Endodermal cell (in vitro differentiated cells): ENCODE measurements around the gene TEKT3. TPM values are rescaled to one million over a fixed set of nuclear protein-coding genes. Genes with fewer than 3 reads are reported as not detected.

Source experiments
- DNase-seq: peaks from one replicate; pipeline ENCODE4 v3.0.0-alpha.2; 2017
- H3K27ac ChIP-seq: 2 replicates; pipeline ENCODE4 v1.5.1; 2013; ENCODE audit warnings: mild to moderate bottlenecking, low read depth, low read length, moderate library complexity
- H3K27me3 ChIP-seq: 2 replicates; pipeline ENCODE4 v1.6.1; 2013; ENCODE audit warnings: mild to moderate bottlenecking, low read length, moderate library complexity; ENCODE audit not compliant: insufficient read depth, control insufficient read depth, poor library complexity, severe bottlenecking
- H3K36me3 ChIP-seq: 2 replicates; pipeline ENCODE4 v1.7.0; 2013; ENCODE audit warnings: mild to moderate bottlenecking, low read length, moderate library complexity; ENCODE audit not compliant: control insufficient read depth, insufficient read depth
- H3K4me1 ChIP-seq: one replicate; pipeline ENCODE4 v1.7.0; 2013; ENCODE audit warnings: low read length; ENCODE audit not compliant: control insufficient read depth, insufficient read depth
- H3K4me3 ChIP-seq: 2 replicates; pipeline ENCODE4 v1.5.1; 2013; ENCODE audit warnings: mild to moderate bottlenecking, low read length, moderate library complexity
- H3K9ac ChIP-seq: 2 replicates; pipeline ENCODE4 v1.6.1; 2013; ENCODE audit warnings: mild to moderate bottlenecking, low read length, moderate library complexity; ENCODE audit not compliant: poor library complexity, severe bottlenecking; ENCODE audit errors: extremely low read depth
- H3K9me3 ChIP-seq: 2 replicates; pipeline ENCODE4 v1.6.1; 2013; ENCODE audit warnings: mild to moderate bottlenecking, low read length, moderate library complexity; ENCODE audit not compliant: control insufficient read depth
- H3K27ac Mint-ChIP-seq: 2 replicates; pipeline ENCODE4 v1.8.0; 2020; ENCODE audit warnings: mixed read lengths
- H3K27me3 Mint-ChIP-seq: 2 replicates; pipeline ENCODE4 v1.8.0; 2021; ENCODE audit warnings: mild to moderate bottlenecking, mixed read lengths; ENCODE audit not compliant: insufficient read depth
- H3K36me3 Mint-ChIP-seq: 2 replicates; pipeline ENCODE4 v1.8.0; 2020; ENCODE audit warnings: low read depth, mixed read lengths
- H3K4me1 Mint-ChIP-seq: 2 replicates; pipeline ENCODE4 v1.8.0; 2020; ENCODE audit warnings: mixed read lengths
- H3K4me3 Mint-ChIP-seq: 2 replicates; pipeline ENCODE4 v1.8.0; 2020; ENCODE audit warnings: mild to moderate bottlenecking, moderate library complexity, mixed read lengths
- H3K9me3 Mint-ChIP-seq: 2 replicates; pipeline ENCODE4 v1.8.0; 2020; ENCODE audit warnings: mild to moderate bottlenecking, mixed read lengths
- WGBS, 2 experiments: methylation state at CpG; one replicate each; pipeline versions ENCODE4 v1.1.5 to v1.1.7; 2013; ENCODE audit warnings: missing lambda C conversion rate in 2 of 2, mixed read lengths in 1 of 2; ENCODE audit not compliant: insufficient coverage in 1 of 2, insufficient read length in 1 of 2; 5-methylcytosine and 5-hydroxymethylcytosine counted together
- total RNA-seq, 2 donors: library from RNA; stranded (reverse); fragmentation: NEBNext Ultra II Directional in 1 of 2; extraction: Animal tissue kit (Norgen Biotek cat#: 25700) in 1 of 2; gene quantifications; 2 replicates in 1 of 2; 3 replicates in 1 of 2; pipeline ENCODE4 v1.2.1, GENCODE V29; 2021
- TF ChIP-seq, protein P1 (sequence below): fragments of 200-600 bp; sonication (generic); conservative IDR thresholded peaks from 2 replicates; pipeline ENCODE4 v1.5.0; 2021; ENCODE audit warnings: antibody characterized with exemption, mild to moderate bottlenecking

The TEKT3 gene
- total RNA-seq, 2 donors from 2014 or later, result 1.1 to 1.6 TPM

DNA sequence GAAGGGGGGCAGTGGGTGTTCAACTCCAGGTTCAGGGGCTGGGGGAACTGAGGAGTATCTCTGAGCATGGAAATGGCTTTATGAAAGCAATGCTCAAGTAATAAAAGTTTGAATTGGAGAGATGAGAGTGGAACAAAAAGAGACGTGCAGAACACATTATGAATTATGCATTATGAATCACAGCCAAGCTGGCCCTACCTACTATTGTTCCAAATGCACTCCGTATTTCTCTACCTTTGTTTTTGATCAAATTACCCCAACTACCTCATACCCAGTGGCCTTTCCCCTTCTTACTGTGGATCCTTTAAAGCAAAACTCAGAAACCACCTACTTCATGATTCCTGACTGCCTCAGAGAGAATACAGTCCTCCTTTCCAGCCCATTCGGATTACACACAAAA, 38.1 kb downstream of the TEKT3 start:
- no peak overlapping the region for H3K4me3 ChIP-seq
- no peaks in the 10 kb centered on the region for H3K36me3 Mint-ChIP-seq
- H3K36me3 ChIP-seq, result no peaks in the 10 kb centered on the region
- no peak overlapping the region for H3K27ac ChIP-seq
- 85 to 100% methylated on average over 2 to 3 of the region's 3 CpGs for WGBS, 2 experiments
- H3K27ac Mint-ChIP-seq, result no peak overlapping the region
- H3K4me1 ChIP-seq, result no peaks in the 10 kb centered on the region
- TF ChIP-seq, protein P1, sequence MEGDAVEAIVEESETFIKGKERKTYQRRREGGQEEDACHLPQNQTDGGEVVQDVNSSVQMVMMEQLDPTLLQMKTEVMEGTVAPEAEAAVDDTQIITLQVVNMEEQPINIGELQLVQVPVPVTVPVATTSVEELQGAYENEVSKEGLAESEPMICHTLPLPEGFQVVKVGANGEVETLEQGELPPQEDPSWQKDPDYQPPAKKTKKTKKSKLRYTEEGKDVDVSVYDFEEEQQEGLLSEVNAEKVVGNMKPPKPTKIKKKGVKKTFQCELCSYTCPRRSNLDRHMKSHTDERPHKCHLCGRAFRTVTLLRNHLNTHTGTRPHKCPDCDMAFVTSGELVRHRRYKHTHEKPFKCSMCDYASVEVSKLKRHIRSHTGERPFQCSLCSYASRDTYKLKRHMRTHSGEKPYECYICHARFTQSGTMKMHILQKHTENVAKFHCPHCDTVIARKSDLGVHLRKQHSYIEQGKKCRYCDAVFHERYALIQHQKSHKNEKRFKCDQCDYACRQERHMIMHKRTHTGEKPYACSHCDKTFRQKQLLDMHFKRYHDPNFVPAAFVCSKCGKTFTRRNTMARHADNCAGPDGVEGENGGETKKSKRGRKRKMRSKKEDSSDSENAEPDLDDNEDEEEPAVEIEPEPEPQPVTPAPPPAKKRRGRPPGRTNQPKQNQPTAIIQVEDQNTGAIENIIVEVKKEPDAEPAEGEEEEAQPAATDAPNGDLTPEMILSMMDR, result no peak
- no peaks in the 10 kb centered on the region for H3K27me3 ChIP-seq
- H3K4me1 Mint-ChIP-seq, result no peaks in the 10 kb centered on the region
- no peak overlapping the region for H3K4me3 Mint-ChIP-seq
- H3K9ac ChIP-seq, result no peak overlapping the region
- no peaks in the 10 kb centered on the region for H3K27me3 Mint-ChIP-seq
- H3K9me3 Mint-ChIP-seq, result no peaks in the 10 kb centered on the region
- no peak for DNase-seq
- H3K9me3 ChIP-seq, result no peaks in the 10 kb centered on the region

DNA sequence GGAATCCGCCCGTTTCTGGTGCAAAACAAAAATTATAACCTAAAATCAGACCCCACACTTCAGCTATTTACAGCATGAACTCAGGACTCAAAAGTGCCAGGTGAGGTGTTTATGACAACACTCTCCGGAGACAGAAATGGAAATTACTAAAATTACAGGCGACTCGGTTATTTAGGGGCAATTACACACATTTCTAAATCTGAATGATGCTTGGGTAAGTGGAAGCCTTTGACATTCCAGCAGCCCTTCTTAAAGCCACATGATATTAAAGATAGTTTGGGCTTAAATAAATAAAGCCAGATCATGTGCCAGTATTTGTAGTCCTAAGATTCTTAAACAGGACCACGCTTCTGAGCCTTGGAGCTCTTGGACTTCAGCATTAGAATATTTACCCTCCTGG, 39.6 kb downstream of the TEKT3 start:
- no peak overlapping the region for H3K4me3 Mint-ChIP-seq

DNA sequence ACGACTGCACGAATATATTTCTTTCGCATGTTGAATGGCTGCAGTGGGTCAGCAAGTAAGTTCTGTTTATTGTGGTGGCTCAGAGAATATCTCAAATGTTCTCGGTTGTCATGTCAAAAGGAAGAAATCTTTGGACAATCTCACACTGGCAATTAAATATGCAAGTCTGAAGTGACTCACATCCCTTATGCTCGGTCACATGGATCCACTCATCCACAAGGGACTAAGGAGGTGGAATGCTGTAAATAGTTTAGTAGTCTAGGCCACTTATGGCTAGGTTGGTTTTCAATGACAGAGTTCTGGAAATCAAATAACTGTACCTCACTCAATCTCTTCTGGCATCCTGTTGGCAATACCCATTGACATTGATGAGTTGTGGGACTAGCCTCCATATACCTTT, 43.2 kb downstream of the TEKT3 start:
- H3K9me3 ChIP-seq, result no peaks in the 10 kb centered on the region
- no peak overlapping the region for H3K27ac ChIP-seq
- Mint-ChIP-seq H3K9me3 (no peaks in the 10 kb centered on the region), H3K36me3 (no peaks in the 10 kb centered on the region), H3K27me3 (no peaks in the 10 kb centered on the region), H3K4me3 (no peak overlapping the region), H3K4me1 (no peaks in the 10 kb centered on the region), H3K27ac (no peak overlapping the region)
- no peaks in the 10 kb centered on the region for H3K4me1 ChIP-seq
- 92 to 98% methylated on average over 5 of the region's 5 CpGs for WGBS, 2 experiments
- H3K36me3 ChIP-seq, result no peaks in the 10 kb centered on the region
- H3K4me3 ChIP-seq, result no peak overlapping the region
- no peak for DNase-seq
- TF ChIP-seq, protein P1, result no peak
- H3K27me3 ChIP-seq, result no peaks in the 10 kb centered on the region
- H3K9ac ChIP-seq, result no peak overlapping the region

More for the DNA sequence above, 39.6 kb downstream of the TEKT3 start:
- Histone ChIP-seq H3K9me3 (no peaks in the 10 kb centered on the region), H3K4me1 (no peaks in the 10 kb centered on the region), H3K36me3 (no peaks in the 10 kb centered on the region), H3K9ac (no peak overlapping the region), H3K4me3 (no peak overlapping the region), H3K27me3 (no peaks in the 10 kb centered on the region), H3K27ac (no peak overlapping the region)
- Mint-ChIP-seq H3K9me3 (no peaks in the 10 kb centered on the region), H3K27me3 (no peaks in the 10 kb centered on the region), H3K4me1 (no peaks in the 10 kb centered on the region), H3K36me3 (no peaks in the 10 kb centered on the region), H3K27ac (no peak overlapping the region)
- WGBS, 2 experiments, result 98 to 100% methylated on average over 6 of the region's 6 CpGs
- no peak for DNase-seq
- TF ChIP-seq, protein P1, result no peak
